ENCODE results near the gene SLC16A13. TPM values are rescaled to one million over a fixed set of nuclear protein-coding genes. Genes with fewer than 3 reads are reported as not detected.
"Not testable (repeated sequence)": the region's sequence is repeated elsewhere in the genome, so short reads cannot be mapped to it uniquely, and the experiment has no call there.

Gene SLC16A13
- polyA plus RNA-seq (2013, experiment 1 of 2; ENCODE audit: insufficient read length) = 1.6 TPM
- polyA plus RNA-seq (2013, experiment 2 of 2; ENCODE audit: insufficient read length) = 1.4 TPM

- peak; percentile 93 for DNase-seq
These were observed at the start of gene SLC16A13 for GRCh38 chr17:7035591-7036368. SLC16A13 (plus strand) TSS chr17:7036015; CDS start chr17:7036383, 368 bp downstream.

- DNase-seq = no peak
These were observed 49.1 kb upstream of the SLC16A13 start for GRCh38 chr17:6986676-6987075.

- no peak for DNase-seq
These were observed 46.0 kb upstream of the SLC16A13 start for GRCh38 chr17:6989779-6990178.

- not testable (repeated sequence) for DNase-seq
These were observed 42.2 kb upstream of the SLC16A13 start for GRCh38 chr17:6993613-6994056.

GRCh38 chr17:6994118-6994598, 41.7 kb upstream of the SLC16A13 start:
- no peak for DNase-seq

GRCh38 chr17:6994666-6995256, 41.1 kb upstream of the SLC16A13 start:
- DNase-seq = peak; percentile 57

GRCh38 chr17:6995500-6996255, 40.1 kb upstream of the SLC16A13 start, which contains the start of gene ALOX12:
ALOX12 (plus strand) TSS chr17:6996049; CDS start chr17:6996118, 69 bp downstream.
- DNase-seq = no peak

GRCh38 chr17:6996256-6997011, 39.4 kb upstream of the SLC16A13 start:
- no peak for DNase-seq

GRCh38 chr17:6997171-6997570, 38.6 kb upstream of the SLC16A13 start:
- no peak for DNase-seq

- DNase-seq = no peak
These were observed 36.8 kb upstream of the SLC16A13 start for GRCh38 chr17:6998855-6999508.

GRCh38 chr17:7001318-7001961, 34.4 kb upstream of the SLC16A13 start:
- DNase-seq = no peak

GRCh38 chr17:7002288-7003047, 33.3 kb upstream of the SLC16A13 start:
- no peak for DNase-seq

- no peak for DNase-seq
These were observed 32.1 kb upstream of the SLC16A13 start for GRCh38 chr17:7003745-7004144.

GRCh38 chr17:7004398-7005253, 31.2 kb upstream of the SLC16A13 start:
- DNase-seq = peak; percentile 59

- no peak for DNase-seq
These were observed 30.1 kb upstream of the SLC16A13 start for GRCh38 chr17:7005716-7006115.

- DNase-seq = no peak
These were observed 28.7 kb upstream of the SLC16A13 start for GRCh38 chr17:7007143-7007542.

GRCh38 chr17:7010523-7010922, 25.3 kb upstream of the SLC16A13 start:
- DNase-seq = no peak

GRCh38 chr17:7011415-7011814, 24.4 kb upstream of the SLC16A13 start:
- no peak for DNase-seq

- no peak for DNase-seq
These were observed 23.9 kb upstream of the SLC16A13 start for GRCh38 chr17:7011942-7012254.
